Effector memory CD4-positive, alpha-beta T cell (primary cell): ENCODE data around the gene LRCH3.
"Not testable (repeated sequence)": the region's sequence is repeated elsewhere in the genome, so short reads cannot be mapped to it uniquely, and the experiment has no call there.

Source experiments
- DNase-seq, 3 donors: peaks; one replicate each; pipeline ENCODE4 v3.0.0-alpha.2; 2020
- H3K27ac ChIP-seq: 2 replicates; pipeline ENCODE4 v1.7.0; 2013; ENCODE audit warnings: mild to moderate bottlenecking, low read length, moderate library complexity; ENCODE audit not compliant: insufficient read depth, poor library complexity, severe bottlenecking
- H3K27me3 ChIP-seq: replicated peaks from 2 replicates; pipeline ENCODE4 v1.7.0; 2013; ENCODE audit warnings: mild to moderate bottlenecking, low read length; ENCODE audit not compliant: insufficient read depth, control insufficient read depth, poor library complexity, severe bottlenecking
- H3K36me3 ChIP-seq: 2 replicates; pipeline ENCODE4 v1.7.0; 2013; ENCODE audit warnings: mild to moderate bottlenecking, low read length, moderate library complexity; ENCODE audit not compliant: control insufficient read depth, insufficient read depth
- H3K4me1 ChIP-seq: 2 replicates; pipeline ENCODE4 v1.7.0; 2013; ENCODE audit warnings: low read length, mild to moderate bottlenecking; ENCODE audit not compliant: control insufficient read depth, insufficient read depth, poor library complexity, severe bottlenecking
- H3K4me3 ChIP-seq: 2 replicates; pipeline ENCODE4 v1.7.0; 2013; ENCODE audit warnings: low read length, low read depth, mild to moderate bottlenecking; ENCODE audit not compliant: insufficient read depth, poor library complexity, severe bottlenecking
- H3K9me3 ChIP-seq: 2 replicates; pipeline ENCODE4 v1.7.0; 2013; ENCODE audit warnings: mild to moderate bottlenecking, low read length, moderate library complexity; ENCODE audit not compliant: control insufficient read depth

Gene LRCH3

GRCh38 chr3:197912741-197913476 lies 121.9 kb downstream of the LRCH3 start:
- peak in 1 of 3 donors; percentile 2 for DNase-seq
- H3K4me3 ChIP-seq, result no peak overlapping the region
- H3K36me3 ChIP-seq, result no peaks in the 10 kb centered on the region
- no peaks in the 10 kb centered on the region for H3K9me3 ChIP-seq
- no peak overlapping the region for H3K27ac ChIP-seq
- H3K27me3 ChIP-seq, result no peaks in the 10 kb centered on the region
- no peaks in the 10 kb centered on the region for H3K4me1 ChIP-seq

GRCh38 chr3:197913641-197914380 lies 122.8 kb downstream of the LRCH3 start:
- H3K27ac ChIP-seq, result no peak overlapping the region
- no peaks in the 10 kb centered on the region for H3K9me3 ChIP-seq
- DNase-seq, result no peak
- H3K4me1 ChIP-seq, result no peaks in the 10 kb centered on the region
- H3K36me3 ChIP-seq, result no peaks in the 10 kb centered on the region
- no peak overlapping the region for H3K4me3 ChIP-seq
- H3K27me3 ChIP-seq, result no peaks in the 10 kb centered on the region

DNA sequence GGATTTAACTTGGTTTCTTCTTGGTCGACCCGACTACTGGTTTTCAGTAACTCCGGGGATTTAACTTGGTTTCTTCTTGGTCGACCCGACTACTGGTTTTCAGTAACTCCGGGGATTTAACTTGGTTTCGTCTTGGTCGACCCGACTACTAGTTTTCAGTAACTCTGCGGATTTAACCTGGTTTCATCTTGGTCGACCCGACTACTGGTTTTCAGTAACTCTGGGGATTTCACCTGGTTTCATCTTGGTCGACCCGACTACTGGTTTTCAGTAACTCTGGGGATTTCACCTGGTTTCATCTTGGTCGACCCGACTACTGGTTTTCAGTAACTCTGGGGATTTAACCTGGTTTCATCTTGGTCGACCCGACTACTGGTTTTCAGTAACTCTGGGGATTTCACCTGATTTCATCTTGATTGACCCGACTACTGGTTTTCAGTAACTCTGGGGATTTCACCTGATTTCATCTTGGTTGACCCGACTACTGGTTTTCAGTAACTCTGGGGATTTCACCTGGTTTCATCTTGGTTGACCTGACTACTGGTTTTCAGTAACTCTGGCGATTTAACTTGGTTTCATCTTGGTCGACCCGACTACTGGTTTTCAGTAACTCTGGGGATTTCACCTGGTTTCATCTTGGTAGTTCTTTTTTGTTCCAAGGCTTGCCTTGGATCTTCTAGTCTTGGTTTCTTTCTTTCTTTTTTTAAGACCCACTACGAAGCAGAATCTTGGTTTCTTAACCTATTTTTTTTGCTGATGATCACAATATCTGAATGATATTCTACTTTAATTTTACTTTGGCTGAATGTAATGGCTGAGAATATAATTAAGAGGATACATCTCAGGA lies 130.6 kb downstream of the LRCH3 start:
- not testable (repeated sequence) for H3K36me3 ChIP-seq, H3K27ac ChIP-seq, H3K27me3 ChIP-seq, H3K9me3 ChIP-seq, DNase-seq, H3K4me3 ChIP-seq, H3K4me1 ChIP-seq

GRCh38 chr3:197926418-197926817 lies 135.4 kb downstream of the LRCH3 start:
- H3K27ac ChIP-seq, result no peak overlapping the region
- no peaks in the 10 kb centered on the region for H3K27me3 ChIP-seq
- no peaks in the 10 kb centered on the region for H3K36me3 ChIP-seq
- DNase-seq, result no peak
- H3K4me3 ChIP-seq, result no peak overlapping the region
- no peaks in the 10 kb centered on the region for H3K9me3 ChIP-seq
- no peaks in the 10 kb centered on the region for H3K4me1 ChIP-seq

DNA sequence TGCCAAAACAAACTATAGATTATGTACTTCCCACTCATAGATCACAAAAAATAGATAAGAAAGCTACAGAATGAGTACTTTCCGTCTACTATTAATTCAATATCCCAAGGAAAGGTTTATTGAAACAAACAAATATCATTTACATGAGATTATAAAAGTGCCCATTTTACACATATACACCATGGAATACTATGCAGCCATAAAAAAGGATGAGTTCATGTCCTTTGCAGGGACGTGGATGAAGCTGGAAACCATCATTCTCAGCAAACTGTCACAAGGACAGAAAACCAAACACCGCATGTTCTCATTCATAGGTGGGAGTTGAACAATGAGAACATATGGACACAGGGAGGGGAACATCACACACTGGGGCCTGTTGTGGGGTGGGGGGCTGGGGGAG lies 136.5 kb downstream of the LRCH3 start:
- H3K36me3 ChIP-seq, DNase-seq, H3K9me3 ChIP-seq, H3K4me3 ChIP-seq, H3K27me3 ChIP-seq, H3K4me1 ChIP-seq, H3K27ac ChIP-seq: not testable (repeated sequence)

DNA sequence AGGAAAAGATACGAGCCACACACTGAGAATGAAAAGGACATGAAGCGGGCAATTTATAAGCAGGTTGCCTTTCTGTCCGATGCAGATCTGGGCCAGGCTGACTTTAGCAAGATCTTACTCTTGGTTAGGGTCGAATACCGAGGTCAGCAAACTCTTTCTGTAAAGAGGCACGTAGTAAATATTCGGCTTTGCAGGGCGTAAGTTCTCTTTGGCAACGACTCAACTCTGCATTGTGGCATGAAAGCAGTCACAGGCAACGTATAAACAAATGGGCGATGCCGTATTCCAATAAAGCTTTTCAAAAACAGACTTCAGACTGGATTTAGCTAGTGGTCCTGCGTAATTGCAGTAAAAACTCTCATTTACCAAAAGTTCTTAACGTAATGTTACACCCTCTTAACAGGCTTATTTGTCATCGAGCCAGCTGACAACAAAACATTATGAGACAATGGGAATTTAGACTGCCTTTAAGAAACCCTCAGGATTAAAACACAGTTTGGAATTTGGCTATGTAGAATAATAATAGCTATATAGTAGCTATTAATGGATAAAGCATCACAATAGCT lies 145.8 kb downstream of the LRCH3 start:
- H3K9me3 ChIP-seq, result no peaks in the 10 kb centered on the region
- H3K4me3 ChIP-seq, result no peak overlapping the region
- no peaks in the 10 kb centered on the region for H3K36me3 ChIP-seq
- no peaks in the 10 kb centered on the region for H3K27me3 ChIP-seq
- H3K27ac ChIP-seq, result no peak overlapping the region
- no peak for DNase-seq
- no peaks in the 10 kb centered on the region for H3K4me1 ChIP-seq
